Osteoblast (primary cell): ENCODE measurements around the gene NAALAD2. TPM values are rescaled to one million over a fixed set of nuclear protein-coding genes. Genes with fewer than 3 reads are reported as not detected.
"Not testable (repeated sequence)": the region's sequence is repeated elsewhere in the genome, so short reads cannot be mapped to it uniquely, and the experiment has no call there.

Experiments
- DNase-seq: peaks from one replicate; pipeline ENCODE4 v3.0.0; 2011; ENCODE audit warnings: low spot score, mixed read lengths; ENCODE audit not compliant: insufficient read length; ENCODE audit errors: missing footprints
- H2AFZ ChIP-seq: 2 replicates; pipeline ENCODE4 v1.6.0; 2011; ENCODE audit warnings: mild to moderate bottlenecking, low read length
- H3K27ac ChIP-seq: 2 replicates; pipeline ENCODE4 v1.5.1; 2011; ENCODE audit warnings: mild to moderate bottlenecking, low read depth, low read length, moderate library complexity
- H3K27me3 ChIP-seq: 2 replicates; pipeline ENCODE4 v1.6.0; 2012; ENCODE audit warnings: mild to moderate bottlenecking, control low read depth, inconsistent platforms, low read length, moderate library complexity; ENCODE audit not compliant: insufficient read depth
- H3K36me3 ChIP-seq: 2 replicates; pipeline ENCODE4 v1.5.1; 2011; ENCODE audit warnings: mild to moderate bottlenecking, low read length, control low read depth, moderate library complexity; ENCODE audit not compliant: insufficient read depth
- H3K4me1 ChIP-seq: 2 replicates; pipeline ENCODE4 v1.5.1; 2011; ENCODE audit warnings: mild to moderate bottlenecking, low read length, control low read depth, moderate library complexity; ENCODE audit not compliant: insufficient read depth
- H3K4me2 ChIP-seq: 2 replicates; pipeline ENCODE4 v1.6.0; 2011; ENCODE audit warnings: mild to moderate bottlenecking, low read length; ENCODE audit not compliant: insufficient read depth
- H3K4me3 ChIP-seq: fragments of 200-600 bp; sonication (generic); 3 replicates; pipeline ENCODE4 v1.5.1; 2012; ENCODE audit warnings: mild to moderate bottlenecking, low read length, inconsistent platforms; ENCODE audit not compliant: insufficient read depth
- H3K79me2 ChIP-seq: 2 replicates; pipeline ENCODE4 v1.6.0; 2012; ENCODE audit warnings: mild to moderate bottlenecking, low read length, control low read depth, inconsistent platforms; ENCODE audit not compliant: insufficient read depth
- H3K9me3 ChIP-seq: 2 replicates; pipeline ENCODE4 v1.5.1; 2011; ENCODE audit warnings: low read depth, low read length, control low read depth
- H4K20me1 ChIP-seq: 2 replicates; pipeline ENCODE4 v1.6.0; 2012; ENCODE audit warnings: mild to moderate bottlenecking, low read length, control low read depth; ENCODE audit not compliant: insufficient read depth
- CTCF ChIP-seq: IDR thresholded peaks from 2 replicates; pipeline ENCODE4 v1.5.1; 2011; ENCODE audit warnings: mild to moderate bottlenecking, low read depth, low read length, moderate library complexity; ENCODE audit errors: extremely low read depth
- total RNA-seq: library from RNA; depleted of rRNA; stranded (reverse); fragments of >200 nt; gene quantifications from 2 replicates; pipeline ENCODE4 v1.2.3, GENCODE V29; 2012

NAALAD2 gene
- total RNA-seq, 1 donor = 1.8 TPM

GRCh38 chr11:90197377-90197776, 62.9 kb downstream of the NAALAD2 start:
- no peaks in the 10 kb centered on the region for H4K20me1 ChIP-seq
- no peak for TF ChIP-seq CTCF
- peaks cover 6% of the 10 kb centered on the region for H3K36me3 ChIP-seq
- H2AFZ ChIP-seq = no peak overlapping the region
- no peaks in the 10 kb centered on the region for H3K27me3 ChIP-seq
- no peak overlapping the region for H3K4me2 ChIP-seq
- H3K27ac ChIP-seq = no peak overlapping the region
- no peaks in the 10 kb centered on the region for H3K9me3 ChIP-seq
- H3K4me3 ChIP-seq = no peak overlapping the region
- H3K4me1 ChIP-seq = no peaks in the 10 kb centered on the region
- no peak for DNase-seq
- H3K79me2 ChIP-seq = no peaks in the 10 kb centered on the region

- no peaks in the 10 kb centered on the region for H3K79me2 ChIP-seq
- no peak for TF ChIP-seq CTCF
- H3K27me3 ChIP-seq = no peaks in the 10 kb centered on the region
- DNase-seq = peak; percentile 15
- peaks cover 3% of the 10 kb centered on the region for H3K4me1 ChIP-seq
- no peaks in the 10 kb centered on the region for H4K20me1 ChIP-seq
- H3K9me3 ChIP-seq = no peaks in the 10 kb centered on the region
- H2AFZ ChIP-seq = no peak overlapping the region
- peaks cover 20% of the 10 kb centered on the region for H3K36me3 ChIP-seq
- no peak overlapping the region for H3K4me3 ChIP-seq
- H3K4me2 ChIP-seq = no peak overlapping the region
- H3K27ac ChIP-seq = no peak overlapping the region
Measured at GRCh38 chr11:90202342-90202741, 67.9 kb downstream of the NAALAD2 start.

DNA sequence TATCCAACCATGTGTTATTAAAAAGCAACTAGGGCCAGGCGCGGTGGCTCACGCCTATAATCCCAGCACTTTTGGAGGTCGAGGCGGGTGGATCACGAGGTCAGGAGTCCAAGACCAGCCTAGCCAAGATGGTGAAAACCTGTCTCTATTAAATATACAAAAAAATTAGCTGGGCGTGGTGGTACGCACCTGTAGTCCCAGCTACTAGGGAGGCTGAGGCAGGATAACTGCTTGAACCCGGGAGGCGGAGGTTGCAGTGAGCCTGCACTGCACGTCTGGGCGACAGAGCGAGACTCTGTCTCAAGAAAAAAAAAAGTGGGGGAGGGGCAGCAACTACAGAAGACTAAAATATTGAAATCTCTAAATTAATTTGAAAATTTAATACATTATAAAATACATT, 69.9 kb downstream of the NAALAD2 start:
- Histone ChIP-seq H3K79me2 (peaks cover 4% of the 10 kb centered on the region), H3K27me3 (no peaks in the 10 kb centered on the region), H4K20me1 (no peaks in the 10 kb centered on the region), H3K4me2 (no peak overlapping the region), H3K27ac (no peak overlapping the region), H3K4me3 (no peak overlapping the region), H3K9me3 (no peaks in the 10 kb centered on the region), H3K4me1 (peaks cover 3% of the 10 kb centered on the region), H2AFZ (no peak overlapping the region), H3K36me3 (peaks cover 25% of the 10 kb centered on the region)
- TF ChIP-seq CTCF = no peak
- DNase-seq = no peak

- H3K79me2 ChIP-seq = peaks cover 8% of the 10 kb centered on the region
- H3K36me3 ChIP-seq = peaks cover 31% of the 10 kb centered on the region
- peak; percentile 32 for DNase-seq
- peak overlapping the region; percentile 23 for H3K4me2 ChIP-seq
- peak; percentile 92 for TF ChIP-seq CTCF
- no peaks in the 10 kb centered on the region for H3K27me3 ChIP-seq
- peaks cover 3% of the 10 kb centered on the region for H3K4me1 ChIP-seq
- no peaks in the 10 kb centered on the region for H3K9me3 ChIP-seq
- no peak overlapping the region for H3K27ac ChIP-seq
- H4K20me1 ChIP-seq = no peaks in the 10 kb centered on the region
- no peak overlapping the region for H2AFZ ChIP-seq
- no peak overlapping the region for H3K4me3 ChIP-seq
Measured at GRCh38 chr11:90204832-90205646, 70.6 kb downstream of the NAALAD2 start.

DNA sequence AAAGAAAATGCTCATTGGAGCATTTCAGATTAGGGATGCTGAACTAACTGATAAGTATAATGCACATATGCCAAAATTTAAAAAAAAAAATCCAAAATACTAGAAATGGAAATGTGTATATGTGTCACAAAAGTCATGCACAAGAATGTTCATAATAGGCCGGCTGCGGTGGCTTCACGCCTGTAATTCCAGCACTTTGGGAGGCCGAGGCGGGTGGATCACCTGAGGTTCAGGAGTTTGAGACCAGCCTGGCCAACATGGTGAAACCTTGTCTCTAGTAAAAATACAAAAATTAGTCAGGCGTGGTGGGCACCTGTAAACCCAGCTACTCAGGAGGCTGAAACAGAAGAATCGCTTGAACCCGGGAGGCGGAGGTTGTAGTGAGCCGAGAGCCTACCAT, 73.5 kb downstream of the NAALAD2 start:
- not testable (repeated sequence) for H3K27me3 ChIP-seq, DNase-seq, H3K4me3 ChIP-seq, H4K20me1 ChIP-seq, H2AFZ ChIP-seq, H3K4me1 ChIP-seq, H3K9me3 ChIP-seq, H3K27ac ChIP-seq, H3K4me2 ChIP-seq
- Histone ChIP-seq H3K36me3 (peaks cover 41% of the 10 kb centered on the region), H3K79me2 (peaks cover 19% of the 10 kb centered on the region)
